A673 (cell line): Measurements from ENCODE around the gene MORN3. TPM values are rescaled to one million over a fixed set of nuclear protein-coding genes. Genes with fewer than 3 reads are reported as not detected.
"Not testable (repeated sequence)": the region's sequence is repeated elsewhere in the genome, so short reads cannot be mapped to it uniquely, and the experiment has no call there.

Experiments used
- BruUV-seq: library from RNA; stranded (reverse); fragments of 400-500 nt; replicated peaks from 2 replicates; lab custom pipeline; 2021; lab: Mats Ljungman, UMichigan
- CTCF ChIA-PET: fragments of 300-600 bp; sonication (Branson Sonifier 250); formaldehyde crosslinking; loops from one replicate; lab custom pipeline; 2022; ENCODE audit warnings: antibody characterized with exemption; lab: Charles Lee
- POLR2A ChIA-PET: fragments of 300-600 bp; sonication (Branson Sonifier 250); formaldehyde crosslinking; loops from one replicate; lab custom pipeline; 2022; ENCODE audit warnings: antibody characterized with exemption; ENCODE audit not compliant: low non-redundant PET; lab: Charles Lee
- DNase-seq: peaks from one replicate; pipeline ENCODE4 v3.0.0-alpha.2; 2015; ENCODE audit warnings: low spot score
- H3K27ac ChIP-seq: fragments of 200-600 bp; sonication (generic); 2 replicates; pipeline ENCODE4 v1.5.1; 2016; ENCODE audit warnings: mixed run types, low read depth, mild to moderate bottlenecking, mixed read lengths, antibody characterized with exemption, low read length; ENCODE audit not compliant: poor library complexity, severe bottlenecking
- H3K27me3 ChIP-seq: fragments of 200-600 bp; sonication (generic); replicated peaks from 2 replicates; pipeline ENCODE4 v1.6.1; 2017; ENCODE audit warnings: mixed run types, low read depth, mild to moderate bottlenecking, mixed read lengths, antibody characterized with exemption, low read length; ENCODE audit not compliant: insufficient read depth, poor library complexity
- H3K36me3 ChIP-seq: fragments of 200-600 bp; sonication (generic); 2 replicates; pipeline ENCODE4 v1.6.1; 2016; ENCODE audit warnings: mixed run types, mild to moderate bottlenecking, mixed read lengths, antibody characterized with exemption, low read length; ENCODE audit not compliant: insufficient read depth, poor library complexity, severe bottlenecking
- H3K4me1 ChIP-seq: fragments of 200-600 bp; sonication (generic); 2 replicates; pipeline ENCODE4 v1.6.1; 2017; ENCODE audit warnings: mixed run types, mild to moderate bottlenecking, mixed read lengths, antibody characterized with exemption, low read length; ENCODE audit not compliant: insufficient read depth, poor library complexity, severe bottlenecking
- H3K4me3 ChIP-seq: fragments of 200-600 bp; sonication (generic); 2 replicates; pipeline ENCODE4 v1.5.1; 2016; ENCODE audit warnings: low read depth, mixed run types, mild to moderate bottlenecking, mixed read lengths, low read length; ENCODE audit not compliant: poor library complexity, severe bottlenecking
- H3K9me3 ChIP-seq: fragments of 200-600 bp; sonication (generic); 2 replicates; pipeline ENCODE4 v1.6.1; 2016; ENCODE audit warnings: mixed run types, low read depth, mild to moderate bottlenecking, mixed read lengths, antibody characterized with exemption, low read length; ENCODE audit not compliant: poor library complexity, severe bottlenecking
- EZH2 ChIP-seq: fragments of 200-600 bp; sonication (generic); IDR thresholded peaks from 2 replicates; pipeline ENCODE4 v1.6.1; 2017; ENCODE audit warnings: borderline replicate concordance, low read depth, mild to moderate bottlenecking, mixed read lengths, antibody characterized with exemption, low read length; ENCODE audit not compliant: poor library complexity, severe bottlenecking
- intact Hi-C: fragments of 100-400 bp; cut with micrococcal nuclease; formaldehyde crosslinking; loops from one replicate; pipeline ENCODE4 v1.10.0; 2022; ENCODE audit not compliant: unreplicated experiment
- total RNA-seq: library from RNA; stranded (reverse); gene quantifications from 2 replicates; pipeline ENCODE4 v1.2.3, GENCODE V29; 2021
- TF ChIP-seq, protein P1 (sequence below): fragments of 300-800, 200-600 bp; sonication (generic); conservative IDR thresholded peaks from 2 replicates; pipeline ENCODE4 v1.5.1; 2017; ENCODE audit warnings: low read depth, mild to moderate bottlenecking, antibody characterized with exemption, low read length, moderate library complexity, mixed read lengths

The MORN3 gene
- total RNA-seq, 1 experiment from 2014 or later: 0.58 TPM

DNA sequence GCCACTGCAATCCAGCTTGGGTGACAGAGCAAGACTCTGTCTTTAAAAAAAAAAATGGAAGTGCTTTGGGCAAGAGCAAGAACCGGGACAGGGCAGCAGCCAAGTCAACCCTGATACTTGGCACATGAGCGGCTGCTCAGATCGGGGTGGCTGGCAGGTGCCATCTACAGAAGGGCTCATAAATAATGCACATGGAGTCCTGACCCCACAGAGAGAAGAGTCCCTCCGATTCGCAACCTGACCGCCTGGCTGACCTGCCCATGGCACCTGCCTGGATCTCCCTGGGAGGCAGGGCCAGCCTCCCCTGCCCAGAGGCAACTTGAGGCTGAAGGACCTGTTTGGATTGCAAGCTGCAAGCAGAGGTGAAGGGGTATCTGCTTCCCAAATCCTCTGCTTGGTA, 33.5 kb upstream of the MORN3 start:
- intact Hi-C loops: no loop called here
- DNase-seq: no peak
- H3K27me3 ChIP-seq: no peaks in the 10 kb centered on the region
- H3K4me3 ChIP-seq: no peak overlapping the region
- H3K4me1 ChIP-seq: no peaks in the 10 kb centered on the region
- no peak overlapping the region for H3K27ac ChIP-seq
- CTCF ChIA-PET: no interaction called here
- BruUV-seq: no TSS peak
- no peaks in the 10 kb centered on the region for H3K36me3 ChIP-seq
- no peak for TF ChIP-seq EZH2
- TF ChIP-seq, protein P1, sequence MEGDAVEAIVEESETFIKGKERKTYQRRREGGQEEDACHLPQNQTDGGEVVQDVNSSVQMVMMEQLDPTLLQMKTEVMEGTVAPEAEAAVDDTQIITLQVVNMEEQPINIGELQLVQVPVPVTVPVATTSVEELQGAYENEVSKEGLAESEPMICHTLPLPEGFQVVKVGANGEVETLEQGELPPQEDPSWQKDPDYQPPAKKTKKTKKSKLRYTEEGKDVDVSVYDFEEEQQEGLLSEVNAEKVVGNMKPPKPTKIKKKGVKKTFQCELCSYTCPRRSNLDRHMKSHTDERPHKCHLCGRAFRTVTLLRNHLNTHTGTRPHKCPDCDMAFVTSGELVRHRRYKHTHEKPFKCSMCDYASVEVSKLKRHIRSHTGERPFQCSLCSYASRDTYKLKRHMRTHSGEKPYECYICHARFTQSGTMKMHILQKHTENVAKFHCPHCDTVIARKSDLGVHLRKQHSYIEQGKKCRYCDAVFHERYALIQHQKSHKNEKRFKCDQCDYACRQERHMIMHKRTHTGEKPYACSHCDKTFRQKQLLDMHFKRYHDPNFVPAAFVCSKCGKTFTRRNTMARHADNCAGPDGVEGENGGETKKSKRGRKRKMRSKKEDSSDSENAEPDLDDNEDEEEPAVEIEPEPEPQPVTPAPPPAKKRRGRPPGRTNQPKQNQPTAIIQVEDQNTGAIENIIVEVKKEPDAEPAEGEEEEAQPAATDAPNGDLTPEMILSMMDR: no peak
- H3K9me3 ChIP-seq: no peaks in the 10 kb centered on the region
- POLR2A ChIA-PET: no interaction called here

DNA sequence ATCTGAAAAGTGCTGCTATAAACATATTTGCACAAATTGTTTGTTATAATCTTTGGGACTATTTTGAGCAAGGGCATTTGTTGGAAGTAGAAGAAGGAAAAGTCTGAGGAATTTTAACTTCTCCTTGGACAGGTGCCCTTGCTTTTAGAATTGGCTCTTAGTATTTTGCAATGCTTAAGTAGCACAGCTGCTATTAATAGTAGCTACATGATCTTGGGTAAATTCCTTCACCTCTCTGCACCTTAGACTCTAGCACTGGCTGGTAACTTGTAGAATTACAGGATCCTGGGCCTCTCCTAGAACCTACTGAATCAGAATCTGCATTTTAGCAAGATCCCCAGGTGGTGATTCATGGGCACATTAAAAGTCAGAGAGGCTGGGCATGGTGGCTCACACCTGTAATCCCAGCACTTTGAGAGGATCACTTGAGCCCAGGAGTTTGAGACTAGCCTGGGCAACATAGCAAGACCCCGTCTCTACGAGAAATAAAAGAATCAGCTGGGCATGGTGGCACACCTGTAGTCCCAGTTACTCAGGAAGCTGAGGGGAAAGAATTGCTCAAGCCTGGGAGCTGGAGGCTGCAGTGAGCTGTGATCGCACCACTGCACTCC, 32.3 kb upstream of the MORN3 start:
- no peaks in the 10 kb centered on the region for H3K36me3 ChIP-seq
- intact Hi-C loops: no loop called here
- H3K9me3 ChIP-seq: no peaks in the 10 kb centered on the region
- H3K4me3 ChIP-seq: no peak overlapping the region
- no peaks in the 10 kb centered on the region for H3K27me3 ChIP-seq
- TF ChIP-seq EZH2: no peak
- TF ChIP-seq, protein P1: no peak
- H3K4me1 ChIP-seq: no peaks in the 10 kb centered on the region
- ChIA-PET POLR2A (no interaction called here), CTCF (no interaction called here)
- no peak for DNase-seq
- no TSS peak for BruUV-seq
- no peak overlapping the region for H3K27ac ChIP-seq

DNA sequence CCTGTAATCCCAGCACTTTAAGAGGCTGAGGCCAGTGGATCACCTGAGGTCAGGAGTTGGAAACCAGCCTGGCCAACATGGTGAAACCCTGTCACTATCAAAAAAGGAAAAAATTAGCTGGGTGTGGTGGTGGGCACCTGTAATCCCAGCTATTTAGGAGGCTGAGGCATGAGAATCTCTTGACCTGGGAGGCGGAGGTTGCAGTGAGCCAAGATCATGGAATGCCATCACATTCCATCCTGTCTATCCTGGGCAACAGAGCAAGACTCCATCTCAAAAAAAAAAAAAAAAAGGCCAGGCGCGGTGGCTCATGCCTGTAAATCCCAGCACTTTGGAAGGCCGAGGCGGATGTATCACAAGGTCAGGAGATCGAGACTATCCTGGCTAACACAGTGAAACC, 28.4 kb upstream of the MORN3 start:
- DNase-seq, BruUV-seq, H3K4me1 ChIP-seq, H3K27ac ChIP-seq, POLR2A ChIA-PET, H3K27me3 ChIP-seq, H3K9me3 ChIP-seq, H3K36me3 ChIP-seq, H3K4me3 ChIP-seq: not testable (repeated sequence)
- intact Hi-C loops: loop anchor here (1.0 to 5.0 kb wide), 3 partner anchors 75 to 189 kb away; partner anchors contain the start of genes PSMD9 and RHOF
- CTCF ChIA-PET: interaction anchor here (0.6 to 1.1 kb wide), 2 partner anchors 75 to 96 kb away, joined by 4 to 5 read pairs; partner anchors contain the start of gene RHOF
